GM12891 (cell line): ENCODE results near the gene BTNL8.

Source experiments
- PAX5 ChIP-seq: IDR thresholded peaks from 2 replicates; pipeline ENCODE4 v1.6.1; 2011; ENCODE audit warnings: low read length, moderate library complexity, mild to moderate bottlenecking; ENCODE audit not compliant: insufficient read depth, severe bottlenecking
- POLR2A ChIP-seq: IDR thresholded peaks from 2 replicates; pipeline ENCODE4 v1.6.1; 2011; ENCODE audit warnings: low read depth, low read length, control low read depth
- POLR2AphosphoS5 ChIP-seq: IDR thresholded peaks from 2 replicates; pipeline ENCODE4 v1.6.1; 2011; ENCODE audit warnings: low read depth, low read length, control low read depth
- TAF1 ChIP-seq: IDR thresholded peaks from 2 replicates; pipeline ENCODE4 v1.6.1; 2011; ENCODE audit warnings: low read depth, low read length, control low read depth

GRCh38 chr5:180873615-180874520, 25.1 kb upstream of the BTNL8 start:
- TF ChIP-seq POLR2A (no peak), POLR2AphosphoS5 (no peak), TAF1 (no peak), PAX5 (no peak)
